GM21447 (cell line): ENCODE measurements around the gene CHAC2.
"Not testable (repeated sequence)": the region's sequence is repeated elsewhere in the genome, so short reads cannot be mapped to it uniquely, and the experiment has no call there.

Source experiments
- ATAC-seq: cut with Tn5 transposase; IDR thresholded peaks from one replicate; pipeline ENCODE4 v1.9.1; 2021; ENCODE audit not compliant: unreplicated experiment

CHAC2 gene

DNA sequence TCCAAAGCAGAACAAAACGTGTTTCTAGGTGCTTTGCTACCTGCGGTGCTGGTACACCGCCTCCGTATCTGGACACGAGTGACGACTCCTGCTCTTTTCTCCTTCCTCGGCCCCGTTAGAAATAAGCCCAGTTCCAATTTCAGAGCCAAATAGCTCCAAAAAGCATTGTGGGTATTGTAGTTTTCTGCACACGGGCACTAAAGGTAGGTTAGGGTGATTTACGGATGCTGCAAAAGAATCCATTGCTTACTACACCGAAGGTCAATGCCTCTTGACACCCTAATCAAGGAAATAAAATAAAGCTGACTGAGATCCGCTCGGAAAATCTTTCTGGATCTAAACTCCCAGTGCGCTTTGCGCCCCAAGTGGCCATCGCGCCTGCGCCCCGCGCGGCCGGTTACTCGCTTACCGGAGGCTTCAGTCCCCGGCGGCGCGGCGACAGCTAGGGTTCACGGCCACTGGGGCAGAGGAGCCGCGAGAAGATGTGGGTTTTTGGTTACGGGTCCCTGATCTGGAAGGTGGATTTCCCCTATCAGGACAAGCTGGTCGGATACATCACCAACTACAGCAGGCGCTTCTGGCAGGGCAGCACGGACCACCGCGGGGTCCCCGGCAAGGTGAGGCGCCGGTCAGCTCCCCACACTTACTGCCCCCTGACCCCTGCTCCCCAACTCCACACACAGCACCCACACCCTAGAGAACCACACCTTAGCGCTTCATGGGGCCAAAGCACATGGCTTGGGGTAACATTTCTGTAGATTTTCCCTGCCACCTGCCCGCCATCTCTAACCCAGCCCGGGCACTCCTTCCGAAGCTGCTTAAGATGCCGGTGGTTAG, at the start of gene CHAC2:
CHAC2 (plus strand) TSS at position 400 of the 837 bp plus-strand sequence; CDS start at position 483, 83 bp downstream.
- ATAC-seq = peak; percentile 91

DNA sequence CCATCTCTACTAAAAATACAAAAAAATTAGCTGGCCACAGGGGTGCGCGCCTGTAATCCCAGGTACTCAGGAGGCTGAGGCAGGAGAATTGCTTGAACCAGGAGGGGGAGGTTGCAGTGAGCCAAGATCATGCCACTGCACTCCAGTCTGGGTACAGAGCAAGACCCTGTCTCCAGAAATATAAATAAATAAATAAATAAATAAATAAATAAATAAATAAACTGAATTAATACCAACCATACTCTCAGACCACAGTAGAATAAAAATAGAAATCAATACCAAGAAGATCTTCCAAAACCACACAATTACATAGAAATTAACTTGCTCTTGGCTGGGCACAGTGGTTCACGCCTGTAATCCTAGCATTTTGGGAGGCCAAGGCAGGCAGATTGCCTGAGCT, 46.7 kb upstream of the CHAC2 start:
- not testable (repeated sequence) for ATAC-seq

DNA sequence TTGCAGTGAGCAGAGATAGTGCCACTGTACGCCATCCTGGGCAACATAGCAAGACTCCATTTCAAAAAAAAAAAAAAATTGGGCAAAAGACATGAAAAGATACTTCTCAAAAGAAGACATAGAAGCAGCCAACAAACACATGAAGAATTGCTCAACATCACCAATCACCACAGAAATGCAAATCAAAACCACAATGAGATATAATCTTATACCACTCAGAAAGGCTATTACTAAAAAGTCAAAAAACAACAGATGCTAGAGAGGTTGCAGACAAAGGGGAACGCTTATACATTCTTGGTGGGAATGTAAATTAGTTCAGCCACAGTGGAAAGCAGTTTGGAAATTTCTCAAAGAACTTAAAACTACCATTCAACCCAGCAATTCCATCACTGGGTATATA, 43.1 kb upstream of the CHAC2 start:
- ATAC-seq = no peak

DNA sequence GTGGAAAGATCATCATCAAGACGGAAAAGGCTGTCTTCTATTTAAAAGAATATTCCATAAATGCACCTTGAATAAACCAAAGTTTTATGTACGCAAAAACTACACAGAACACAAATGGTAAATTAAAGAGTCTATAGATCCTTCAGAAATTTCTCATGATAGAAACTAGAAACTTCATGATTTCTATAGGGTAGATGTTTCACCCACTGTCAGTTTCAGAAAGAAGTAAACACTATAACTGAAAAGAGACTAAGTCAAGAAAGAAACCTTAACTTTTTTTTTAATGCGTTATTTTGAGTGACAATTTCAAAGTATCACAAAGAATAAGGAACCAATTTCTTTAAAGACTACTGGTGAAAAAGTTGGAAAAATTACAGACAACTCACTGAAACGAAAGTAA, 41.9 kb upstream of the CHAC2 start:
- no peak for ATAC-seq

DNA sequence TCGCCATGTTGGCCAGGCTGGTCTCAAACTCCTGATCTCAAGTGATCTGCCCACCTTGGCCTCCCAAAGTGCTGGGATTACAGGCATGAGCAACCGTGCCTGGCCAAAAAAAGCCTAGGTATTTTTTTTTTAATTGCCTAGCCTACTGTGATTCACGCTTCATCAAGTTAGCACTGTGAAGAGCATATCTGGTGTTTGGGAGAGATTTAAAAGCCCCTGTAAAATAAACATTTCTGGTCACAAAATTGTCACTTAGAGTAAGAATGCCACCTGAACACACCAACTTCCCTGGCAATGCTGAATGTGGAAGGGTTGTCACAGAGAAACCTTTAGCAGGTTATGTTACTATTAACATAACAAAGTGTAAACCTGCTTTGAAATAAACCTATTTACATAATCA, 39.7 kb upstream of the CHAC2 start:
- no peak for ATAC-seq

DNA sequence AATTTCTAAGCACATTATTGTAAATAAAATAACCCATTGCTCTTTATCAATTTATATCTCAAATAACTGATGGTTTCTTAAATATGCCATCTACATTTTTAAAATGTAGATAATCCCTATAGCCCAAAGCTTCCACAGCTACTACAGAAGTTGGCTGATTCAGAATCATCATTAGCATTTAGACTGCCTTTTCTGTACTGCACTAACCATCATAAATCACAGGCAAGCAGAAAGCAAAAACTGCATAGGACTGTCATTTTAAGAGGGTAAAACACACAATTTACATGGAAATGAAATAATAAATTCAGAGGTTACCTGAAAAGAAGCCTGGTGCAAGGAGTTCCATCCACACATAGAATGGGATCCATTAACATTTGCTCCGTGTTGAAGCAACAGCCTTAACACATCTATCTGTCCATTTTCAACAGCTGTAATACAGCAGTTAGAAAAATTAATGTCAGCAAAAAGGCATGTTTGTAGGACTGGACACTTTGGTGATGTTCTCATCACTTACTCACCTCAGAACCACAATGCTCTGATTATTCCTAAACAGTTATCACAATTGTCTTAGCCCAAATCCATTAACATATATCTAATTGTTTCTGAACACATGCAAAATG, 38.4 kb upstream of the CHAC2 start:
- ATAC-seq = no peak

DNA sequence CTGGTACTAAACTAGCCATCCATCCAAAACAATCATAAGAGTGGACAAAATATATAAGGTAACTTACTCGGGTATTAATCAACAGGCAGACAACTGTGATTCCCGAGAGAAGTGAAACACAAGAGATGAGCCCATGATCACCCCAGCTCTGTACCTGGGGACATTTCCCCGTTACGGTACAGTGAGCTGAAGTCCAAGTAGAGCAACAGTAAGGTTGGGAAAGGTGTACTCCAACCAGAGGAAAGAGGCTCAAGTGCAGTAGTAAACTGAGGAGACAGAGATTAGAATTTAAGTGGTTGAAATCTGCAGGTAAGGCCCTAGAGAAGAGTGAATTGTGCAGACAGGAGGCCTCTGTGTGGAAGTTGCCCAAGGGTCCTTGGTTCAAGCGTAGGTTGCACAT, 30.5 kb upstream of the CHAC2 start:
- ATAC-seq = no peak

DNA sequence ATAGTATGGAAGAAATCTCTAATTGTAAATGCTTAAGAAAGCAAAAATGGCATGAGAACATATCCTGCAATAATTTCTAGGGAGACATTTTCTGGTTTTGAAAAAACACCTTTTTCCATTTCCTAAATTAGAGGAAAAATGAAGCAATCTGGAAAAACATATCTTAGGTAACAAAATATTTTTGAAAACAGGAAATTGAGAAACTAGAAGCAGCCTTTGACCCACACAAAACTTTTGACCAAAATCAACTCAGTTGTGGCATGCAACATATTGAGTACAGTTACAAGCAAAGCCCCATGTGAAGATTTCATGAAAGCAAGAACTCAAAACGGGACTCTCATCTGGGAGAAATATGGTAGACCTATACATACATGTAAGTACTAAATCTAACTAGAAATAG, 28.6 kb upstream of the CHAC2 start:
- no peak for ATAC-seq

DNA sequence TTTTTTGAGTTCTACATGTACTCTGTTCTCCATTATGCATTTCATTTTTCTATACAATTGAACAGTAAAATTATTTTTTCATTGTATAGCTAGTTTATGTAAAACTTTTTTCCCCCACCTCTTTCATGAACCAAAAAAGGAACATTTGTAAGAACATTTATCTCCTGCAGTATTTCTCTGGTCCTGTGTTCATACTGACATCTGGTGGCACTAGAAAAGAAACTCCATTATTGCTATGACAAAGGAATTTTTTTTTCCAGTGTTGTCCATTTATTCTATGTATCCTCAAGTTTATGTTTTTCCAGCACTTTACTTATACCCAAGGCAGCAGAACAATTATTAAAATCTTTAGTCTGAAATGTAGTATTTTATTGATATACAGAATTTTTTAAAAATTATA, 27.4 kb upstream of the CHAC2 start:
- no peak for ATAC-seq

DNA sequence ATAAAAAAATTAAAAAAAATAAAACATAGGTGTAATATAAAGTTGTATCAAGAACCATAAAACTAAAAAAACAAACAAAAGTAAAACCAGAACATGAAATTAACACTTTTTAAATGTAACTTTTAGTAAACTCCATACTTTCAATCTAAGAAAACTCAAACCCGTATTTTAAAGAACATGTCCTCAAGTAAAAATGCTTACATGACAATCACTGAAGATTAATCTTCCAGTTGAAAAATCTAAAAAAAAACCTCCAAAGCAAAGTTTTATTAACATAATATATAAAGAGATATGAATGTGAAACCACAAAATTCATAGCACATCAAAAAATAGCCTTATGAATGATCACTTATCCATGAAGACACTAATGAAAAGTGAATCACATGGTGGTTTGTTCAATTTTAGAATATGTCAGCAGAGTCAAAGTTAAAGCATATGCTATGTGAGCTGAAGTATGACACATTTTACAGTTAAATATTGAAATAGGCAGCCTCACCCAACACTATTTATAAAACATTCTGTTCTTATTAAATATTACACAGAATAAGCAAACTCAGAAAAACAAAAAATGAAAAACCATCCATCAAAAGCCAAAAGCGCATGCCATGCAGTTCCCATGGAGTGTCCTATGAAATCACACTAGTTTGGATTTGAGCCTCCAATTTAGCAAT, 23.1 kb upstream of the CHAC2 start:
- ATAC-seq = no peak

DNA sequence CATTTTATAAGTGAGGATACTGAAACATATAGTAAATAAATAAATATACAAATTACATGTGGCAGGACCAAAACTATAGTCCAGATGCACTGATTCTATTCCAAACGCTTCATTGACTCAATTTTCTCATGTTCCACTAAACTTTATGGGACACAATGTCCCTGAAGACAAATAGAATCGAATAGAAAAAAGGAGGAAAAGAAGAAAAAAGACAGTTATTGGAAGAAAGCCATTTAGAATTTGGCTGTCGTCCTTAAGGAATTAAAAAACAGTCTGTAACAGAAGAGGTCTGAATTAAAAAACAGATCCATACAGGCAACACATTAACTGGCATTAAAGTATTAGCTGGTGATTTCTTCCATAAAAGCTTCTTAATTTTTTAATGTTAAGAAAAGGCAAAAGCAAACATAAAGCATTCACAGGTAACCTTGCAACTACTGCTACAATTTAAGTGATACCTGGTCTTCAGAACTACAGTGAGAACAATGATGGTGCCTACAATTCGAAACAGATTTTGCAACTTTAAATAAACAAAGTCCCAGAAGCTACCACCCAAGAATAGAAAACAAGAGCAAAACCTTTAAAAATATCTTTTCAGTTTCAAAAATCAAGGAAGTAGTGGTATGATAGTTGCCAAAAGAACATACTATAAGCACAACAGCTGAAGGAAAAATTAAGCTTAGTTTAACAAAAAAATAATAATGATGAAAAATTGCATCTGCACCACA, 17.4 kb upstream of the CHAC2 start:
- ATAC-seq = peak; percentile 31

DNA sequence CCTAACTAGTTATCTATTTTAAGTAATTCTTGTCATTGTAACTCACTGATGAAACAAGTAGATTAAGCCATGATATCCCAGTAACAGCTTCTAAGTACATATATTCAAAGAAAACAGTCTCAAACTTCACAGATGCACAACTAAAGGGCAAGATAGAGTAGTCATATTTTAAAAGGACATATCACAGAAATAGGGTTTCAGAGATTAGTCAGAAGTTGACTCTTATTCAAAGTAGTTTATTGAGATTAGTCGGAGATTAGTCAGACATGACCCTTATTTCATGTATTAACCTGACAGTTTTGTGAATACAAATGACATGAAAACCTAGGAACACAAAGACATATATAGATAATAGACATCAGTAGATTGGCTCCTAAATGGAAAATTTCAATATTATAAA, 15.9 kb upstream of the CHAC2 start:
- peak; percentile 89 for ATAC-seq

DNA sequence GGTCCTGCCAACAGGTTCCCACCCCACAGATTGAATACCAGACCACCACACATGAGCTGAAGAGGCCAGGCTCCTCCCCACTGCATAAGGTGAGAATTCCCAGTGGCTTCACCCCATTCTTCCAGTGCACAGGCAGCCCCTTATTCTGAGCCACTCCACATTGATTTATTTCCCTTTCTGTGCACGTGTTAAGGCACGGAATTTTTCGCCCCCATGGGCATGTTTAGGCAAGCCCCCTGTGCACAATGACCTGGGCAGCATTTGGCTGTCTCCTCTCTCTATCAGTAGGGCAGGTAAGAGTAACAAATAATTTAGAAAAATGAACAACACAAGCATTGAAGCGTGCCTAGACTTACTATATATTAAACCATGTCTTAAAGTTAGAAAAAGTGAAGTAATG, 15.2 kb upstream of the CHAC2 start:
- ATAC-seq = no peak

DNA sequence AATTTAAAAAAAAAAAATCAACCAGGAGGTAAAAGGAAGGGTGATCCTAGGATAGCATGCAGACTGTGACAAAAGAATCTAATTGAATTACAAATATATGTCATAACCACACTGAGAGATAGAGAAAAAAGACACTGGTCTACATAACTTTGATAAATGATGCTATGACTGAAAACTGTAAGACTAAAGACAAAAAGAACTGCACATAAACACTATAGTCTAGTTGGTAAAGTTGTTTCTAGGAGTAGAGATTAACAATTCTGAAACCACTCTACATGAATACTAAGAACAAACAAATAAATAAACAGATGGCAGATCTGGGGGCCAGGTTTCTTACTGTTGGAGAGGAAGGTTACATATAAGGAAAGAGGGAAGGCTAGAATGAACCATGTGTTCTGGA, 14.6 kb upstream of the CHAC2 start:
- ATAC-seq = no peak

DNA sequence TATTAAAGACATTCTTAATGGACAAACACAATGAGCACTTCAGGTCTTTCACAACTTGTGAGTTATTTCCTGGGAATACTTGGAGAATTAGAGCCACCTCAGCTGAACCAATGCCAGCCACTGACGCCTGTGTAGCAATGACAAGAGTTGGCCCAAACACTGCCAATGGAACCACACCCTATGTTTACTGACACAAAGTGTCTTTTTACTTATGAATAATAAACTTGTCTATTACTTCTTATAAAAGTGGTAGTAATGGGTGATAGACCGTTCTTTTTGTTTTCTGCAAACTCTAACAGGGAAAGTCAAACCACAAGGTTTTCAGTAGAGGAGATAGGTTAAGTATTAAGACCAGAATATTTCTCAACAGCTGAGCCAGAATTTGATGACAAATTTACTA, 12.5 kb upstream of the CHAC2 start:
- no peak for ATAC-seq

DNA sequence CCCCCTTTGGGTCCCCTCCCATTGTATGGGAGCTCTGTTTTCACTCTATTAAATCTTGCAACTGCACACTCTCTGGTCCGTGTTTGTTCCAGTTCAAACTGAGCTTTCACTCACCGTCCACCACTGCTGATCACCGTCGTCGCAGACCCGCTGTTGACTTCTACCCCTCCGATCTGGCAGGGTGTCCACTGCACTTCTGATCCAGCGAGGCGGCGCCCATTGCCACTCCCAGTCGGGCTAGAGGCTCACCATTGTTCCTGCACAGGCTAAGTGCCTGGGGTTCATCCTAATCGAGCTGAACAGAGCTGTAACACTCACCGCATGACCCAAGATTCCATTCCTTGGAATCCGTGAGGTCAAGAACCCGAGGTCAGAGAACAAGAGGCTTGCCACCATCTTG, 11.0 kb upstream of the CHAC2 start:
- ATAC-seq = no peak

DNA sequence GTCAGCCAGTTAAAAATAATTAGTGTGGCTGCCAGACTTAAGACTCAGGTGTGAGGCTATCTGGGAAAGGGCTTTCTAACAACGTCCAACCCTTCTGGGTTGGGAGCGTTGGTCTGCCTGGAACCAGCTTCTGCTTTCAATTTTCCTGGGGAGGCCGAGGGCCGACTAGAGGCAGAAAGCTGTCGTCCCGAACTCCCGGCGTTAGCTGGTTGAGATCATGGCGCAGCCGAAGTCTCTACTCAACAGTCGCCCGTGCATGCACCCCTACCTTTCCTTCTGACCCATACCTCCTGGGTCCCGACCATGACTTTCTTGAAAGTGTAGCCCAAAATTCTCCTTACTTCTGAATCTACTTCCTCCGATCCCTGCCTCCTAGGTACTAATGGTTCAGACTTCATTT, 10.4 kb upstream of the CHAC2 start:
- not testable (repeated sequence) for ATAC-seq

DNA sequence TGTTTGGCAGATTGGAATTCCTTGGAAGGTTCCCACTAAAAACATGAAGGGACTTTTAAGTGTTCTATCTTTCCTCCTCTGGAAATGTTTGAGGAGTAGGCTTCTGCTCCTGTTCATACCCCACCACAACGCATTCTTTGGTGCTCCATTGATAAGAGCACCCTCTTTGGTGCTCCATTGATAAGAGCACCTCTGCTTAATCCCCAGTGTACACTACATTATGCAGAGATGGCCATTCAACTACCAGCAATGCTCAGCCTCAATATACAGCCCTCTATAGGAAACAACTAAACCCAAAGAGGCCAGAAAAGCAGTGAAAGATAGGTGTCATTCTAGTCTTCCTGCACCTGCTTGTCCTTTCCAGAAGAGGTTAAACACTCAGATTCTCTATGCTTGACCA, 1.8 kb upstream of the CHAC2 start:
- ATAC-seq = no peak

DNA sequence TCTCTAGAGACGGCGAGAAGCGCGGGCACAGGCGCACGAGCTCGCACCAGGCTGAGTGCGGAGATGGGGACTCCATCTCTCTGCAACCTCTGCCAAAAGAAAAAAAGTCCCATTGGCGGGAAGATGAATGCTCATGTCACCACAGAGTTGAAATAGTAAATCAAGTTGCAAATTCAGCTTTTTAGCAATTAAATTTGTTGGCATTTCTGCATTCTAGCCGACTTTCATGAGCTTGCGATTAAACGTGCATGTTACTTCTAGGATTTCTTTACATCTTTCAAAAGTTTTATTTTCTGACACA, 588 bp downstream of the CHAC2 start:
- peak; percentile 50 for ATAC-seq

DNA sequence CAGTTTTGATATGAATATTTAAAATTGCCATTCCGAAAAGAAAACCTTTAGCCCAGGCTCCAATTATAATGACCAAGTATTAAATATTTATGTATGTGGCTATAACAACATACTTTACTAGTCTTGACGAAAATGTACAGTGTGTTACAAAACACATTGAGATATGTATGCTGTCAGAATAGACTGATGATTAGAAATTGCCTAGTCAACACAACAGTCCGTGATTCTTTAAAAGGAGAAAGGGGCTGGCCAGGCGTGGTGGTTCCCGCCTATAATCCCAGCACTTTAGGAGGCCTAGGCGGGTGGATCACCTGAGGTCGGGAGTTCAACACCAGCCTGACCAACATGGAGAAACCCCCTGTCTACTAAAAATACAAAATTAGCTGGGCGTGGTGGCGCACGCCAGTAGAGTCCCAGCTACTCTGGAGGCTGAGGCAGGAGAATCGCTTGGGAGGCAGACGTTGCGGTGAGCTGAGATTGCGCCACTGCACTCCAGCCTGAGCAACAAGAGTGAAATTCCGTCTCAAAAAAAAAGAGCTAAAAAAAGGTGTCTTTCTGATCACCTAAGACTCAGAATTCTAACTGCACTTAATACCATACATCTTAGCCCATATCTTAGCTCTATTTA, 1.8 kb downstream of the CHAC2 start:
- no peak for ATAC-seq

DNA sequence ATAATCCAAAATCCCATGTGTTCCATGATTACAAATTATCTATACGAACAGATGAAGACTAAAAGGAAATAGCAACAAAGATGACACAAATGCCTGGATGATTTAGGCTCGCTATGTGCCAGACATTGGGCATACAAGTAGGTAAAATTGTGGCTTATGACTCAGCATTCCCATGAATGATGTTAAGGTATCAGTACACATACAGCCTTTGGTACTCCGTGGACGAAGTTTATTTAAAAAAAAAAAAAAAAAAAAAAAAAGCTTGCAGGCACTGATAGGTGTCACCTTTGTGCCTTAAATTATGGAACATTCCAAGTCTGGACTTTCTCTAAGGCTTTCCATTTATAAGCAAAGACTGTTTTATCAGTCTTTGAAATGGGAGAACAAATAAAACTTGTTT, 2.7 kb downstream of the CHAC2 start:
- ATAC-seq = no peak
